ENCODE measurements around the gene MZT1. TPM values are rescaled to one million over a fixed set of nuclear protein-coding genes. Genes with fewer than 3 reads are reported as not detected.
"Not testable (repeated sequence)": the region's sequence is repeated elsewhere in the genome, so short reads cannot be mapped to it uniquely, and the experiment has no call there.

MZT1 gene
- total RNA-seq, 1 donor from 2014 or later: 22.5 TPM

GRCh38 chr13:72751220-72751619 is 23.8 kb upstream of the MZT1 start:
- no peak overlapping the region for H3K4me3 ChIP-seq (ENCODE audit: low read depth, low read length)
- TF ChIP-seq CTCF (conservative IDR thresholded peaks at IDR 0.05; ENCODE audit: low read depth, low read length): no peak
- no peak for DNase-seq (ENCODE audit: low read depth)

GRCh38 chr13:72745260-72745659 is 17.8 kb upstream of the MZT1 start:
- H3K4me3 ChIP-seq (ENCODE audit: low read depth, low read length): no peak overlapping the region
- DNase-seq (ENCODE audit: low read depth): no peak
- TF ChIP-seq CTCF (conservative IDR thresholded peaks at IDR 0.05; ENCODE audit: low read depth, low read length): no peak

GRCh38 chr13:72740015-72740414 is 12.6 kb upstream of the MZT1 start:
- TF ChIP-seq CTCF (conservative IDR thresholded peaks at IDR 0.05; ENCODE audit: low read depth, low read length): no peak
- H3K4me3 ChIP-seq (ENCODE audit: low read depth, low read length): no peak overlapping the region
- DNase-seq (ENCODE audit: low read depth): no peak

GRCh38 chr13:72737033-72737432 is 9.6 kb upstream of the MZT1 start:
- no peak for DNase-seq (ENCODE audit: low read depth)
- peak overlapping the region; percentile 3 for H3K4me3 ChIP-seq (ENCODE audit: low read depth, low read length)
- TF ChIP-seq CTCF (conservative IDR thresholded peaks at IDR 0.05; ENCODE audit: low read depth, low read length): no peak

GRCh38 chr13:72728290-72728605 is 819 bp upstream of the MZT1 start:
- no peak for TF ChIP-seq CTCF (conservative IDR thresholded peaks at IDR 0.05; ENCODE audit: low read depth, low read length)
- no peak for DNase-seq (ENCODE audit: low read depth)
- peak overlapping the region; percentile 98 for H3K4me3 ChIP-seq (ENCODE audit: low read depth, low read length)

- TF ChIP-seq CTCF (conservative IDR thresholded peaks at IDR 0.05; ENCODE audit: low read depth, low read length): no peak
- peak overlapping the region; percentile 98 for H3K4me3 ChIP-seq (ENCODE audit: low read depth, low read length)
- no peak for DNase-seq (ENCODE audit: low read depth)
Observed at GRCh38 chr13:72726726-72727416, 558 bp downstream of the MZT1 start.

- peak overlapping the region; percentile 98 for H3K4me3 ChIP-seq (ENCODE audit: low read depth, low read length)
Observed at GRCh38 chr13:72726185-72726584, 1.2 kb downstream of the MZT1 start.

More at GRCh38 chr13:72726185-72726584, 1.2 kb downstream of the MZT1 start:
- not testable (repeated sequence) for DNase-seq (ENCODE audit: low read depth)
